SK-N-DZ (cell line): ENCODE measurements around the gene PCBD1.
A peak's percentile ranks its signal among the peaks of the same experiment; 100 is the strongest.
"Not testable (repeated sequence)": the region's sequence is repeated elsewhere in the genome, so short reads cannot be mapped to it uniquely, and the experiment has no call there.

ENCODE experiments used
- DNase-seq: peaks from one replicate; pipeline ENCODE4 v3.0.0-alpha.2; 2015; ENCODE audit warnings: low spot score

Gene PCBD1

GRCh38 chr10:70863470-70864160 is 24.8 kb downstream of the PCBD1 start:
- no peak for DNase-seq

- not testable (repeated sequence) for DNase-seq
Observed at GRCh38 chr10:70861495-70862197, 26.7 kb downstream of the PCBD1 start.

GRCh38 chr10:70858759-70859158 is 29.6 kb downstream of the PCBD1 start:
- peak; percentile 87 for DNase-seq

- no peak for DNase-seq
Observed at GRCh38 chr10:70856454-70856853, 31.9 kb downstream of the PCBD1 start.

- no peak for DNase-seq
Observed at GRCh38 chr10:70853457-70853856, 34.9 kb downstream of the PCBD1 start.

- DNase-seq, result no peak
Observed at GRCh38 chr10:70853038-70853437, 35.3 kb downstream of the PCBD1 start.

- DNase-seq, result no peak
Observed at GRCh38 chr10:70851597-70852475, 36.5 kb downstream of the PCBD1 start.

- no peak for DNase-seq
Observed at GRCh38 chr10:70850097-70850496, 38.3 kb downstream of the PCBD1 start.

GRCh38 chr10:70849582-70850016 is 38.8 kb downstream of the PCBD1 start:
- no peak for DNase-seq

- no peak for DNase-seq
Observed at GRCh38 chr10:70847659-70848360, 40.6 kb downstream of the PCBD1 start.

- no peak for DNase-seq
Observed at GRCh38 chr10:70846795-70847194, 41.6 kb downstream of the PCBD1 start.

- DNase-seq, result no peak
Observed at GRCh38 chr10:70845816-70846215, 42.5 kb downstream of the PCBD1 start.

GRCh38 chr10:70845256-70845655 is 43.1 kb downstream of the PCBD1 start:
- no peak for DNase-seq

GRCh38 chr10:70843776-70844489 is 44.4 kb downstream of the PCBD1 start:
- DNase-seq, result no peak

- no peak for DNase-seq
Observed at GRCh38 chr10:70843333-70843732, 45.0 kb downstream of the PCBD1 start.

GRCh38 chr10:70840836-70841235 is 47.5 kb downstream of the PCBD1 start:
- DNase-seq, result no peak

- no peak for DNase-seq
Observed at GRCh38 chr10:70838270-70838805, 50.0 kb downstream of the PCBD1 start.

- no peak for DNase-seq
Observed at GRCh38 chr10:70837660-70838059, 50.7 kb downstream of the PCBD1 start.

GRCh38 chr10:70836319-70836718 is 52.0 kb downstream of the PCBD1 start:
- DNase-seq, result no peak

- no peak for DNase-seq
Observed at GRCh38 chr10:70834441-70835151, 53.8 kb downstream of the PCBD1 start.
